K562 treated with DMSO at 1 percent for 4 hours (cell line): Measurements from ENCODE around the gene KCNE5. TPM values are rescaled to one million over a fixed set of nuclear protein-coding genes. Genes with fewer than 3 reads are reported as not detected.

Experiments used
- total RNA-seq: library from RNA; unstranded; fragments of 300-600 nt; gene quantifications from 2 replicates; pipeline ENCODE4 v1.2.3, GENCODE V29; 2022; ENCODE audit not compliant: insufficient read depth

Gene KCNE5, protein sequence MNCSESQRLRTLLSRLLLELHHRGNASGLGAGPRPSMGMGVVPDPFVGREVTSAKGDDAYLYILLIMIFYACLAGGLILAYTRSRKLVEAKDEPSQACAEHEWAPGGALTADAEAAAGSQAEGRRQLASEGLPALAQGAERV
- total RNA-seq = not detected in 2 replicates

DNA sequence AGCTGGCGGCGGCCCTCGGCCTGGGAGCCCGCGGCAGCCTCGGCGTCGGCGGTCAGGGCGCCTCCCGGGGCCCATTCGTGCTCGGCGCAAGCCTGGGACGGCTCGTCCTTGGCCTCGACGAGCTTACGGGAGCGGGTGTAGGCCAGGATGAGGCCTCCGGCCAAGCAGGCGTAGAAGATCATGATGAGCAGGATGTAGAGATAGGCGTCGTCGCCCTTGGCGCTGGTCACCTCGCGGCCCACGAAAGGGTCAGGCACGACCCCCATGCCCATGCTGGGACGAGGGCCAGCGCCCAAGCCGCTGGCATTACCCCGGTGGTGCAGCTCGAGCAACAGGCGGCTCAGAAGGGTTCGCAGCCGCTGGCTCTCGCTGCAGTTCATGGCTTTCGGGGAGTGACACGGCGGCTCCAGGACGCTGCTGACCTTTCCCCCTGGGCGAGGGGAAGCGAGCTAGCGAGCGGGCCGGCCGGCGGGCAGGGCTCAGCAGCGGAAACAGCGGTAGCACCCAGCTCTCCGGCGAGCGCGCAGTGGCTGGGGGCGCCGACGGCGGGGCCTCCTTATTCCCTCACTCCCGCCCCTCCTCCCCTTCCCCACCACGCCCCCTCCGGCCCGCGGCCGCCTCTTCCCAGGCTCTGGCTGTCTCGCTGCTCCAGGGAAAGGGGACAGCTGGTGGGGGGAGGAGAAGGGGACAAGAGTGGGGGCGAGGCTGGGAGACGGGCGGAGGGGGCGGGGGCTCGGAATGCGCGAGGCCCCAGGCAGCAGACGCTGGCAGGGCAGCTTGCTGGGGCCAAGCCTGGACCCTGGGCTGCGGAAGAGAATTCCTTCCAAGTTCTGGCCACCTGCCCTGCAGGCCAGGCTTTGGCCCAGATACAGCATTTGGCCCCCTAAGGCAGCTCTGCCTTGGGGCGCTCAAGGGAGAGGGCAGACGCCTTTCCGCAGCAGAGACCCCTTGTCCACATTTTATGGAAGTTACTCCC, at the start of gene KCNE5:
KCNE5 (minus strand) TSS at position 532 of the 976 bp plus-strand sequence; CDS start at position 380, 152 bp downstream.

Other genes with a start within 250 kb of the KCNE5 start
- not detected in 2 replicates for gene GUCY2F, start 143.1 kb downstream of the KCNE5 start, total RNA-seq
- gene NXT2, start 88.3 kb downstream of the KCNE5 start, total RNA-seq = 8.8 and 10.7 TPM in 2 replicates
- 11.3 and 15.1 TPM in 2 replicates for gene ACSL4, start 108.1 kb upstream of the KCNE5 start, total RNA-seq